NT2/D1 (cell line): ENCODE results near the gene ZNF438.

Experiments used
- SUZ12 ChIP-seq: IDR thresholded peaks from 2 replicates; pipeline ENCODE4 v1.6.1; 2011; ENCODE audit not compliant: insufficient read length, insufficient read depth; ENCODE audit errors: extremely low read depth
- YY1 ChIP-seq: IDR thresholded peaks from 2 replicates; pipeline ENCODE4 v1.6.1; 2011; ENCODE audit not compliant: insufficient read length, insufficient read depth
- ZNF274 ChIP-seq: IDR thresholded peaks from 2 replicates; pipeline ENCODE4 v1.6.1; 2011; ENCODE audit warnings: mild to moderate bottlenecking, low read depth, low read length

GRCh38 chr10:31070025-31070424 lies 38.4 kb upstream of the ZNF438 start:
- TF ChIP-seq YY1 (no peak), ZNF274 (no peak), SUZ12 (no peak)
